Retina (tissue), 1 donor: ENCODE measurements around the gene SELENOF.
"Not testable (repeated sequence)": the region's sequence is repeated elsewhere in the genome, so short reads cannot be mapped to it uniquely, and the experiment has no call there.

Experiments used
- DNase-seq: peaks from one replicate; pipeline ENCODE4 v3.0.0-alpha.2; 2016

The SELENOF gene

GRCh38 chr1:86854352-86854751, 59.6 kb downstream of the SELENOF start:
- no peak for DNase-seq

- DNase-seq: no peak
Observed at GRCh38 chr1:86852782-86853408, 61.0 kb downstream of the SELENOF start.

GRCh38 chr1:86852289-86852688, 61.6 kb downstream of the SELENOF start:
- DNase-seq: no peak

GRCh38 chr1:86849756-86850155, 64.2 kb downstream of the SELENOF start:
- DNase-seq: no peak

GRCh38 chr1:86848654-86849053, 65.3 kb downstream of the SELENOF start:
- no peak for DNase-seq

GRCh38 chr1:86846164-86846647, 67.7 kb downstream of the SELENOF start:
- DNase-seq: no peak

- no peak for DNase-seq
Observed at GRCh38 chr1:86845514-86845913, 68.4 kb downstream of the SELENOF start.

GRCh38 chr1:86841116-86841515, 72.8 kb downstream of the SELENOF start:
- DNase-seq: no peak

- DNase-seq: peak; percentile 67
Observed at GRCh38 chr1:86833461-86834215, 80.3 kb downstream of the SELENOF start.

- no peak for DNase-seq
Observed at GRCh38 chr1:86832433-86832832, 81.5 kb downstream of the SELENOF start.

GRCh38 chr1:86829321-86829720, 84.6 kb downstream of the SELENOF start:
- no peak for DNase-seq

- no peak for DNase-seq
Observed at GRCh38 chr1:86828024-86828423, 85.9 kb downstream of the SELENOF start.

GRCh38 chr1:86826856-86827255, 87.1 kb downstream of the SELENOF start:
- DNase-seq: no peak

GRCh38 chr1:86825319-86825718, 88.6 kb downstream of the SELENOF start:
- no peak for DNase-seq

GRCh38 chr1:86823821-86824500, 90.0 kb downstream of the SELENOF start:
- DNase-seq: no peak

GRCh38 chr1:86823386-86823785, 90.5 kb downstream of the SELENOF start:
- DNase-seq: no peak

GRCh38 chr1:86822459-86822858, 91.5 kb downstream of the SELENOF start:
- DNase-seq: no peak

GRCh38 chr1:86821956-86822355, 92.0 kb downstream of the SELENOF start:
- no peak for DNase-seq

- DNase-seq: not testable (repeated sequence)
Observed at GRCh38 chr1:86819970-86820369, 94.0 kb downstream of the SELENOF start.

- not testable (repeated sequence) for DNase-seq
Observed at GRCh38 chr1:86817246-86817826, 96.6 kb downstream of the SELENOF start.

- DNase-seq: not testable (repeated sequence)
Observed at GRCh38 chr1:86814118-86814517, 99.8 kb downstream of the SELENOF start.
